HG03066 (cell line): Measurements from ENCODE around the gene SATB1.
"Not testable (repeated sequence)": the region's sequence is repeated elsewhere in the genome, so short reads cannot be mapped to it uniquely, and the experiment has no call there.

Experiments
- ATAC-seq: cut with Tn5 transposase; IDR thresholded peaks from one replicate; pipeline ENCODE4 v1.9.1; 2021; ENCODE audit warnings: low read depth; ENCODE audit not compliant: unreplicated experiment

SATB1 gene

DNA sequence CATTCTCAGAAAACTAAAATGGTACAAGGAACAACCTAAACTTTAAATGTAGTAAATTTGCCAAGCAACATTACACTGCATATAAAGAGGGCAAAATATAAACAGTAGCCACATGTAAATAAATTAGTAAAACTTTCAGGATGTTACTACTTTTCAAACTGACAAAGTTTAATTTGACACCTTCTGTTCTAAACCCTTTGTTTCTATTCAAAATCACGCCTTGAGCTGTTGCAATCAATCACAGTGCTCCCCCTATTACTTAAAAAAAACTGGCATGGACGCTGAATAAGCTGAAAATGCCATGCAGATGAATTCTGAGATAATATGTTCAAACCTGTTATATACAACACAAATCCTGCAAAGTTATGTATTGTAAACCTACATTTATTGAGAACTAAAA, 69.3 kb downstream of the SATB1 start:
- no peak for ATAC-seq

- ATAC-seq = no peak
Observed at GRCh38 chr3:18354701-18355100, 70.4 kb downstream of the SATB1 start.

DNA sequence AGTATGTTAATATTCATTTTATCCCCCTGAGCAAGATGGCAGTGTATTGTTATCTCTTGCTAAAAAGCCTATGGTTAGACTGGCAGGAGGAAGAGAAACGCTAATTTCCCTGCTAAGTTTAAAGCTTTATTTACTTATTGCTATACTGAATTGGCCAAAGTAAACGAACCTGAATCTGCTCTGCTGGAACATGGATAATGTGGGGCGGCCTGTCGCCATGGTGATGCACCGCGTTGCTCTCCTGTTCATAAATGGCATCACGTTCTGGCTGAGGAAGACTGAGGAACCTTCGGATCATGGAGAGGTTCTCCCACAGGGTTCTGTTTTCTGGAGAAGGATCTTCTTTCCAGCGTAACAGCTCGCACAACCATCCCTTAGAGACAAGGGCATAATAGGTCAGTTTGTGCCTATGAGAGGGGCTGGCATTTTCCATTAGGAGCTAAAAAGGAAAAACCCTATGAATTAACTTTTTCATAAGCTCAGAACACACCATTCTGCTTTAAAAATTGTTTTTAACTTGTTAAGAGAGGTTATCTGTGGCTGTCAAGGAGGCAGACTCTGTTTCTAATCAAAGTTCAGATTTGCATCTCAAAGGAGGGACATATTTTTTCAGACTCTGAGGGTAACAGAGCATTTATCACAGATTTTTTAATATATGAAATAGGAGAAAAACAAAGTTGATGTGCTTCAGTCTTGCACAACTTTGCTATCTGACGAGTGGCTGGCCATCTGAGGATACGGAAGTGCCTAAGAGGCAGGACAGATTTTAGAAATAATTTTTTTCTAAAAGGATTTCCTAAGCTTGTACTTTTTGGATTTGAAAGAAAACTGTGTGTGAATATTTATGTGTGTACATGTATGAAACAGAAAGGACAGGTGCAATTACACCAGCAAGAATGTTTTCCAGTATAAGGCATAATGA, 73.1 kb downstream of the SATB1 start:
- no peak for ATAC-seq

DNA sequence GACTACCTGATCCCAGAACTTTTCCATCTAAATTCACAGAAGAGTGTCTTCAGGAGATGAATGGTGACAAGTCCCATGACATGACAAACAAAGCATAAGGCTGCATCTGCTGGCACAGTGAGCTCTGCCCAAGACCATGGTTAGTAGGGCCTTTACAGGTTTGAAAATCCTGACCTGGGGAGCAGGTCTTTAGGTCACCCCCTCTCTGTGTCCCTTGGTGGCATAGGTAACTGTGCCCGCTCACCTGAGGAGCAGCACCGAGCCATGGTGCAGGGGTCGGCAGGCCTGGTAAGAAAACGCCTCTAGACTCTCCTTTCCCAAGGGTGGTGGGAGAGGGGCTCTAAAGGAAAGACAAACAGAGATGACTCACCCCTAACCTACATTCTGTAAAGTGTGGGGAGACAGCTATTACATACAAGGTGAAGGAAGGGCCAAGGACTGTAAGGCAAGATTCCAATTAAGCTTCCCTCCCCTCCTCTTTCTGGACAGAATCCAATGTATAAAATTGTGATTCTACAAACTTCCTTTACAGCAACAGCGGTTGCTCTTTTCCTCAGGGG, 74.0 kb downstream of the SATB1 start:
- ATAC-seq = no peak

DNA sequence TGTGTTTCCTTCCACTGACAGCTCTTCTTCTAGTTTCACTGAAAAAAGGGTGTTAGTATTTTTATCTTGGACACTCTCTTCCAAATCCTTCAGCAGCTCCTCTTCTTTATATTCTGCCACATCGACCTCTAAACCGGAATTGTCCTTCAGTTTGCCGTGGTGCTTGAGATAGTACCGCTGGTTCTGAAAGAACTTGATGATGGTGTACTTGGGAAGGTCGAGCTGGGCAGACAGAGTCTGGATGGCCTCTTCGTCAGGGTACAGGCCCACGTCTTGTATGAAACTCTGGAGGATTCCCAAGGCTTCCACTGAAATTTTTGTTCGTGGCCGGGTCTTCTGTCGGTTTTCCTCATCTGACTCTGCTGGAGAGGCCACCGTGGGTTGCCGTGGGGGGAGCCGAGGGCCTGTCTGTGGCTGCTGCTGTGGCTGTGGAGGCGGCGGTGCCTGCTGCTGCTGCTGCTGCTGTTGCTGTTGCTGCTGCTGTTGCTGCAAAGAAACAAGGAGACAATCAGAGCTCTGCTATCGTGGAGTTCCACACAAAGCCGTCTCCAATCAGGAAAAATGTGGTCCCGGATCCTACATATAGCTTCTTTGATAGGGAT, 75.8 kb downstream of the SATB1 start:
- no peak for ATAC-seq

- no peak for ATAC-seq
Observed at GRCh38 chr3:18346097-18346496, 79.0 kb downstream of the SATB1 start.

GRCh38 chr3:18345015-18345367, 80.1 kb downstream of the SATB1 start:
- no peak for ATAC-seq

DNA sequence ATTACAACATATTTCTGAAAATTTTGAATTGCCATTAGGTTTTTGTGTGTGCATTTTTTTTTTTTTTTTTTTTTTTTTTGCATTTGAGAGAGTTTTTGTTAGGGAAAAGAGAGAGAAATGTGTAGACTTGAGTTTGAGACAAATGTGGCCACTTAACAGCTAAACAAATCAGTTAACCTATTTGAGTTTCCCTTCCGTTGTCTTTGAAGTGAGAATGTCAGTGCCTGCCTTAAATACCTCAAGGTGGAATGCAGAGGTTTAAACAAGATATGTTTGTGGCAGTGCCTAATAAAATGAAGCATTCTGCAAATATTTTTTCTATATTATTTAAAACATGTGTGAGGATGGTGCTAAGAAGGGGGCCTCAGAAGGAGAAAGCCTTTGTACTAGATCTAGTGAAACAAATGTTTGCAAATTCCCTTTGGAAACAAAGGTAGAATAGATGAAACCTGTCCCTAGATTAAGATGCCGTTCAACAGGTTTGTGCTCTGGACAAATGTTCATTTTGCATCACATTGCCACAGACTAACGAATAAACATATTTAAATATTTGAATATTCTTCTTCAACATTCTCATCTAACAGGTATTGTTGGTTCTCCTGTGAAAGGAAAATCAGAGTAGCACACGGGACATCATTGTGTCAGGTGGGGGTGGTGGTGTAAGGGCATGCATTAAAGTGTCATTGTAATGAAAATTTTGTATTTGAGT, 80.7 kb downstream of the SATB1 start:
- no peak for ATAC-seq

DNA sequence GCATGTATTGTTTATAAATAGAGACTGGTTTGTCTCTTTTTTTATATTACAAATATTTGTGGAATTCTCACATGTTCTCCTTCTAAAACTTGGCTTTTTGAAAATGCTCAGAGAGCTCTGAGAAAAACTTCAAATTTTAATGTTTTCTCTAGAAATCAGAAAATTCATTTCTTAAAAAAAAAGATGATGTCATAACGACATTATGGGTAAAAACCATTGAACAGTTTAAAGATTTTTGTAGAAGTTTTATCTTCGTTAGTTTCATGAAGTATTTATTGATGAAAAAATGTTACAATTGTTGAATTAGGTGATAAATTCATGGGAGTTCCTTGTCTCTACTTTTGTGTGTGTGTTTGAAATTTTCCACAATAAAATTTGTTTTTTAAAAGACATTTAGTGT, 81.3 kb downstream of the SATB1 start:
- ATAC-seq = no peak

DNA sequence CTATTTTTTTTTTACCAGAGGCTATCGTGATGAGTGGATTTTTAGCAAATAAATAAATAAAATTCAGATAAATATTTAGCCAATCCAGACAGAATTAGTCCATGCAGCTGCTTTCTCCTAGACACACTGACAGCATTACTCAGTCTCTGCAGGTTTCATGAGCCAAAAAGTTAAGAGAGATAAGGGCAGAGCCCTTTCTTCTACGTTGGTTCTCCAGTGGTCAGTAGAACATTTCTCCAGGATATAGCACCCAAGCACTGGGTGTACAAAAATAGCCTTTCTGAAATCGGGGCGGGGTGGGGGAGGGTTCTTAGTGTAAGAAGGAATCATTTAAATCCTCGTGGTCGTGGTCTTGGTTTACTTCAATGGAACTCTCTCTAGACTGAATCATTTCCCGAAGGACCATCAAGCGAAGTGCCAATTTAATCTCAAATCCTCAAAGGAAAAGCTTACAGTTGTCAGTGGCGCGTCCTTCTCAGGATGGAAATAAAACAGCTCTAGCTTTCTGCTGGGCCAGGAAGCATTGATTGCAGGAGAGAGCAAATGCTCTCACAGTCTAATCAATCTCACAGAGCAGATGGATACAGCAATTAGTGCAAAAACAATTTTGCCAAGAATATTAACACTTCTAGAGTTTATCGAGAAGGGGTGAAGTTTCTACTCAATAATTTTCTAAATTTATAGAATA, 86.2 kb downstream of the SATB1 start:
- ATAC-seq = no peak

DNA sequence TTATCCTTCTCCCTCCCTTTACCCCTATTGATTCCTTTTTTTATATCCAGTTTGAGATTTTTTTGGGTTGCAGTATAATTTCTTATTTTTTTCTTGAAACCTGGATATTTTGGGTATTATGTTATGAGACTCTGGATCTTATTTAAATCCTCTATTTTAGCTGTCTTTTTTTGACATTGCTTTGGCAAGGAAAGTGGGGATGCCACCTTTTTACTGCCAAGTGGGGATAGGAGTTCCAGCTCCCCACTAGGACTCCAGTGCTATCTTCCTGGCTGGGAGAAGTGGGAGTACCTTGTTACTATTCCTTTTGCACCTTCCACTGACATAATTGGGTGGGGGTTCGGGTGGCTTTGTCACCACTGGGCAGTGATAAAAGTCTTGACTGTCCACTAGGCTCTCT, 87.9 kb downstream of the SATB1 start:
- ATAC-seq = no peak

GRCh38 chr3:18334837-18335601, 90.1 kb downstream of the SATB1 start:
- ATAC-seq = no peak

DNA sequence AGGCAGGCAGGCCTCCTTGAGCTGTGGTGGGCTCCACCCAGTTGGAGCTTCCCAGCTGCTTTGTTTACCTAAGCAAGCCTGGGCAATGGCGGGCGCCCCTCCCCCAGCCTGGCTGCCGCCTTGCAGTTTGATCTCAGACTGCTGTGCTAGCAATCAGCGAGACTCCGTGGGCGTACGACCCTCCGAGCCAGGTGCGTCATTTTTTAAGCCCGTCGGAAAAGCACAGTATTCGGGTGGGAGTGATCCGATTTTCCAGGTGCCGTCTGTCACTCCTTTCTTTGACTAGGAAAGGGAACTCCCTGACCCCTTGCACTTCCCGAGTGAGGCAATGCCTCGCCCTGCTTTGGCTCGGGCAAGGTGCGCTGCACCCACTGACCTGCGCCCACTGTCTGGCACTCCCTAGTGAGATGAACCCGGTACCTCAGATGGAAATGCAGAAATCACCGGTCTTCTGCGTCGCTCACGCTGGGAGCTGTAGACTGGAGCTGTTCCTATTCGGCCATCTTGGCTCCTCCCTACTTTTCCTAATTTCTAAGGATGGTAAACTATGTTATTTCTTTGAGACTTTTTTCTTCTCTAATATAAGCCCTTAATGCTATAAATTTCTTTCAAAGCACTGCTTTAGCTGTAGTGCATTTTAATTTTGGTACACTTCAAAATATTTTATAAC, 94.2 kb downstream of the SATB1 start:
- not testable (repeated sequence) for ATAC-seq

DNA sequence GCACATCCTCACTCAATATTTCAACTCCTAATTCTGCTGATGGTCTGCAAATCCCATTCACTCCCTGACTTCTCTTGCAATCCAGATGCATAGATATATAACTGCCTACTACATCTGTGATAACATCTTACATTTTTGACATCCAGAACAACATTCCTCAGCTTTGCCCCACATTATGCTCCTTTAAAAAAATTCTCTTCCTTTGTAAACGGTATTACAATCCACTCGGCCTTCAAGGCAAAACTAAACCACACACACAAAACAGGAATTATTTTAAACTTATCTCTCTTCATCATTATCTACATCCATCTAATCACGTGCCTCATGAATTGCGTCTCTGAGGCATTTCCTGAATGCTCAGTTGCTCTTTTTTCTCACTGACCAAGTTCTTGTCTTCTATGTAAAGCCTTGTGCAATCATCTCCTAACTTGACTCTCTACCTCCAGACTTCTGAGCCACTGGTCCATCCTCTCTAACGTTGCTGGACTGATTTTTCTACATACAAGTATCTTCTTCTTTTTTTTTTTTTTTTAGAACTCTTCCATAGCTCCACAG, 117.0 kb downstream of the SATB1 start:
- no peak for ATAC-seq

DNA sequence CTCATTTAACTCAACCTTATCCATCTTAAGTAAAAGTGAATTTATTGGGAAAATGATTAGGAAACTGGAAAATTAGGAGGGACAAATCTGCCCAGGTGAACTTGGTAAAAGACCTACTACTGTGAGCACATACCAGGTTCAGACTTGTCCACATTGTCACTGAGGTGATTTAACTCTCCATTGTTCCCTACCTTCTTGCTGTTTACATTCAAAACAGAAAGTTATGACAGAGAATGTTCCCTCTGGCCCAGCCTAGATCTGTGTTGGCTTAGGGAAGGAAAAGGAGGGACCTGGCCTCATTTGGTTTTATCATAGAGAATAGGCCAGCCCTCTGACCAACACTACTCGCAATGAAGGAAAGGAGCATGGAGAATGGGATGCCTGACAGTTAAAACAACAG, 117.6 kb downstream of the SATB1 start:
- no peak for ATAC-seq

- no peak for ATAC-seq
Observed at GRCh38 chr3:18302517-18302916, 122.6 kb downstream of the SATB1 start.

DNA sequence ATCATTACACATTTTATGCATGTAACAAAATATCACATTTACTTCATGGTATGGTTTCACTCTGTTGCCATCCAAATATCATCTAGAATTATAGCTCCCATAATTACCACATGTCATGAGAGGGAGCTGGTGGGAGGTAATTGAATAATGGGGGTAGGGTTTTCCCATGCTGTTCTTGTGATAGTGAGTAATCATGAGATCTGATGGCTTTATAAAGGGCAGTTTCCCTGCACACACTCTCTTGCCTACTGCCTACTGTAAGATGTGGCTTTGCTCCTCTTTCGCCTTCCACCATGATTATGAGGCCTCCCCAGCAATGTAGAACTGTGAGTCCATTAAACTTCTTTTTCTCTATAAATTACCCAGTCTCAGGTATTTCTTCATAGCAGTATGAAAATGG, 123.4 kb downstream of the SATB1 start:
- no peak for ATAC-seq

DNA sequence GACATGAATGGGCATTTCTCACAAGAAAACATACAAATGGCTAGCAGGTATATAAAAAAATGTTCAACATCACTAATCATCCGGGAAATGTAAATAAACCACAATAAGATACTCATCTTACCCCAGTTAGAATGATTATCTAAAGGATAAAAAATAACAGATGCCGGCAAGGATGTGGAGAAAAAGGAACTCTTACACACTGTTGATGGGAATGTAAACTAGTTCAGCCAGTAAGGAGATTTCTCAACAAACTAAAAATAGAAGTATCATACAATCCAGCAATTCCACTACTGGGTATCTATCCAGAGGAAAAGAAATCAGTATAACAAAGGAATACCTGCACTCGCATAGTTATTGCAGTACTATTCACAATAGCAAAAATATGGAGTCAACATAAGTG, 124.2 kb downstream of the SATB1 start:
- no peak for ATAC-seq

GRCh38 chr3:18297126-18297525, 128.0 kb downstream of the SATB1 start:
- no peak for ATAC-seq
